GM18951 (cell line): Measurements from ENCODE around the gene LAIR2.
A peak's percentile ranks its signal among the peaks of the same experiment; 100 is the strongest.
"Not testable (repeated sequence)": the region's sequence is repeated elsewhere in the genome, so short reads cannot be mapped to it uniquely, and the experiment has no call there.

Experiments used
- POLR2A ChIP-seq: IDR thresholded peaks from 4 replicates; pipeline ENCODE4 v1.6.1; 2011; ENCODE audit warnings: mild to moderate bottlenecking; ENCODE audit not compliant: insufficient read length, insufficient read depth; ENCODE audit errors: extremely low read depth
- in situ Hi-C: fragments of 300-500 bp; cut with MboI; formaldehyde crosslinking; loops from one replicate; pipeline ENCODE4 v1.12.0; 2022; ENCODE audit warnings: low sequenced_read_pairs, mixed read lengths, inconsistent platforms; ENCODE audit not compliant: unreplicated experiment

Gene LAIR2

DNA sequence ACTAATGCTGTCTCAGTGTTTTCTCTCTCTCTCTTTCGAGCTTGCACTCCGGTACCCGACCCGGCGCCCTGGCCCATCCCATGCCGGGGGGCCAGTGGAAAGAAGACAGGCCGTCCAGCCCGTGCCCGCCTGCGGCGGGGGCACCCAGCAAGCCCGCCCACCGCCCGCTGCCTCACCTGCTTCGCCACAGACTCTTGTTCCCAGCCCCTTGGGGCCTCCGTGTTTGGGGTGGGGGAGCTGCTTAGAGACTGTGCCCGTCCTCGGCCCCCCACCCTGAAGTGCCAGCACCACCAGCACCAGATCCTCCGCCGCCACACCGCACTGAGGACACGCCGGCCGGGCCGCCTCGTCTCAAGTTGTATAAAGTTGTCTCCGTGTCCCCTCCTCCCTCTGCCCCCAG lies 41.4 kb upstream of the LAIR2 start:
- in situ Hi-C loops = no loop called here
- TF ChIP-seq POLR2A = no peak

DNA sequence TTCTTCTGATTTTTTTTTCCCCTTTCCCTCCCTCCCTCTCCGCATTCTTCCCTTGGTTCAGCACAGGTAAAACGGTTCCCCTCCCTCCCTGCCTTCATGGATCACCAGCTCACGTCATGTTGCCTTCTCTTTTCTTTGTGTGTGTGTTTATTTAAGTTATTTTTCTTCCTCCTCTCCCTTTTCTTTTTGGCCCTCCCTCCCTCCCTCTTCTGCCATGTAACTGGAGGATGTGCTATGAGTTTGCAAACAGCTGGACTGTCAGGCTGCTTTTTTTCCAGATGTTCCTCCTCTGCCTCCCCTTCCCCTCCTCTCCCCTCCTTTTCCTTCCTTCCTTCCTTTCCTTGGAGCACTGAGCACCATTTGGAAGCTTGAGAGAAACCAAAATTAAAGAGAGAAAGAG lies 41.0 kb upstream of the LAIR2 start:
- no peak for TF ChIP-seq POLR2A
- in situ Hi-C loops = no loop called here

- TF ChIP-seq POLR2A = no peak
- in situ Hi-C loops = no loop called here
These were observed 40.5 kb upstream of the LAIR2 start for GRCh38 chr19:54462047-54462654.

DNA sequence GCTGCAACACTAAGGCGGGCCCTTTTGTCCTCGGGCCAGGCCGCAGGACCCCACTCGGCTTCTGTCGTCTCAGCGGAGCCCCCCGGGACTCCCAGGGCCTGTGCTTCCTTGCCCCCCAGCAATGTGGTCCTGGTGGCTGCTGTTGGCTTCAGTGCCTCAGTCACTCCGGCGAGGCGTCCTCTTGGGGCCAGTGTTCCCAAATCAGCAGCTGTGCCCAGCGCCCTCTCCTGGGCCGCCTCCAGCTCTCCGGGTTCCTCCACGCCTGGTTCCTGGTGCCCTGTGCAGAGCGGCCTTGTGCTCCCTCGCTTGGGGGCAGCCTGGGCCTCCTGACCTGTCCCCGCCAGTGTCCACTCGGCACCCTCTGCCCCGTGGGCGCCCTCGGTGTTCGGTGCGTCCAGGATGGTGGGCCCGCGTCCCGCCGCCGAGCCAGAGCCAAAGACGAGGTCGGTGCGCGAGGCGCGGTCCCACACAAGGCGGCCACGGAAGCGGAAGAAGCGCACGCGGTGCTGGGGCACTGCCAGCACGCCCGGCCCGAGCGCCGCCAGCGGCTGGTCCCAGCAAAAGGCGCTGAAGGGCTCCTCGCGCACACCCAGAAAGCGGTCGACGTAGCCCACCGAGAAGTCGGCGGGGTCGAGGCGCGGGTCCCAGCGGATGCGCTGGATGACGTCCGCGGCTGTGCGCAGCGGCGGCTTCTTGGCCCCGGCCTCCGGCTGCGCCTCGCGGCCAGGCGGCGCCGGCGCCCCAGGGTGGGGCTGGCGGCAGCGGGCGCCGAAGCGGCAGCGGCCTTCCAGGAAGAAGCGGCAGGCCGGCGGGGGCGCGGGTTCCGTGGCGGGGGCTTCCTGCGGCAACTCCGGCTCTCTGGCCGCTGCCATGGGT lies 39.7 kb upstream of the LAIR2 start:
- in situ Hi-C loops = no loop called here
- no peak for TF ChIP-seq POLR2A

- TF ChIP-seq POLR2A = peak; percentile 80
- in situ Hi-C loops = no loop called here
These were observed 39.0 kb upstream of the LAIR2 start, which contains the start of gene LENG9 for GRCh38 chr19:54463531-54464043. LENG9 (minus strand) TSS chr19:54463778; CDS start chr19:54463526, 252 bp downstream.

DNA sequence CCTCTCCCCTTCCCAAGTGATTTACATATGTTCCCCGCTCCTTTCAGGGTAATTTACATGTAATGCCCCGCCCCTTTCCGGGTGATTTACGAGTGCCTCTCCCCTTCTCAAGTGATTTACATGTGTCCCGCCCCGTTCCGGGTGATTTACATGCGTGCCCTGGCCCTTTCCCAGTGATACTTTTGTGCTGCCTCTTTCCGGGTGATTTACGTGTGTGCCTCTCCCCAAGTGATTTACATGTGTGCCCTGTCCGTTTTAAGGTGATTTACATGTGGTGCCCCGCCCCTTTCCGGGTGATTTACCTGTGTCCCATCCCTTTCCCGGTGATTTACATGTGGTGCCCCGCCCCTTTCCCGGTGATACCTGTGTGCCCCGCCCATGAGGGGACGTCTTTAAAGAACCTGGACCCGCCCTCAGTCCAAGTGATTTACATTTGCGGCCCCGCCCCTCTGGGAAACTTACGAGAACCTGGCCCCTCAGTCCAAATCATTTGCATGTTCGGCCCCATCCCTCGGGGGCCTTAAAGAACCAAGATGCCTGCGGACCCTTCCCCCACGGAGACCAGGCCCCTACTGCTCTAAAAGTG lies 38.5 kb upstream of the LAIR2 start:
- in situ Hi-C loops = no loop called here
- TF ChIP-seq POLR2A = no peak

- TF ChIP-seq POLR2A = peak; percentile 74
- in situ Hi-C loops = no loop called here
These were observed 37.8 kb upstream of the LAIR2 start for GRCh38 chr19:54464630-54465425.

DNA sequence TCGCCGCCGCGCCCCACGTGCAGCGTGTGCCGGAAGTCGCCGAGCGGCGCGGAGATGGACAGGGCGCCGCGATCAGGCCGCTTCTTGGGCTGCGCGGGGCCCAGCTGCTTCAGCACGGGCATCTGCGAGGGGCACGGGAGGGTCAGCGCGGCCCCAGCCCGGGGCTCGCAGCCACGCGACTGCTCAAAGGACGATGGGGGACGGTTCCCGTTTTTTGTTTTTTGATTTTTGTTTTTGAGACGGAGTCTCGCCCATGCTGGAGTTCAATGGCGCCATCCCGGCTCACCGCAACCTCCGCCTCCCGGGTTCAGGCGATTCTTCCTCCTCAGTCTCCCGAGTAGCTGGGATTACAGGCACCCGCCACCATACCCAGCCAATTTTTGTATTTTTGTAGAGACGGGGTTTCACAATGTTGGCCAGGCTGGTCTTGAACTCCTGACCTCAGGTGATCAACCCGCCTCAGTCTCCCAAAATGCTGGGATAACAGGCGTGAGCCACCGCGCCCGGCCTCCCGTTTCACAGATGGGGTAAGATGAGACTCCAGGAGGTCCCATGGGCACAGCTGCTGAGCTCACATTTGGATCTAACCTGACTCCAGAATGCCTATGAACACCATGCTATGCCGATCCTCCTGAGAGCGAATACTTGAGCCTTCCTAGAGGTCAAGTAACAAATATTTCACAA lies 37.1 kb upstream of the LAIR2 start:
- in situ Hi-C loops = no loop called here

DNA sequence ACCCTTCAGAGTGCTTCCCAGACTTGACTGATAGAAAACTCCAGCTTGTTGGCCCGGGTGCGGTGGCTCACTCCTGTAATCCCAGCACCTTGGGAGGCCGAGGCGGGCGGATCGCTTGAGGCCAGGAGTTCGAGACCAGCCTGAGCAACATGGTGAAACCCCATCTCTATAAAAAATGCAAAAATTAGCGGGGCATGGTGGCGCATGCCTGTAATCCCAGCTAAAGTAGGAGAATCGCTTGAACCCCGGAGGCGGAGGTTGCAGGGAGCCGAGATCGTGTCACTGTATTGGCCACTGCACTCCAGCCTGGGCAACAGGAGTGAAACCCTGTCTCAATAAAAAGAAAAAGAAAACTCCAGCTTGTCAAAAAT lies 36.5 kb upstream of the LAIR2 start:
- in situ Hi-C loops = not testable (repeated sequence)

More for the DNA sequence above, 37.1 kb upstream of the LAIR2 start:
- no peak for TF ChIP-seq POLR2A

DNA sequence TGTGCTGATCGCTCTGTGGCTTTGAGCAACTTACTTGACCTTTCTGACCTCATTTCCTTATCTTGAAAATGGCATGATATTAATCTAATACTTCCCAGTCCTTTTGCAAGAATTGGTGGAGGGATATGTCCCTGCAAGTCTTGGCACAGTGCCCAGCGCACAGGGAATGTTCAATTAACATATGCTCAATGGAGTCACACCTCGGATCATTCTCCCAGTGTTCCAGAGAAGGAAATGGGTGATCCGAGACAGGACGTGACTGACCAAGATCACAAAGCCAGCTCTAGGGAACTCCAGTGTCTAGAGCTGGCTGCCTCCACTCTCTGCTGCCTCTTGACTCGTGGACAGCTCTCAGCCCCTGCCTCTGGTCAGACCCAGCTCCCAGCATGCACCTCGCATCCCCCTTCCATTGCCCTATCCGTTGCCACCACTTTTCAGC lies 33.1 kb upstream of the LAIR2 start:
- no peak for TF ChIP-seq POLR2A
- in situ Hi-C loops = no loop called here

DNA sequence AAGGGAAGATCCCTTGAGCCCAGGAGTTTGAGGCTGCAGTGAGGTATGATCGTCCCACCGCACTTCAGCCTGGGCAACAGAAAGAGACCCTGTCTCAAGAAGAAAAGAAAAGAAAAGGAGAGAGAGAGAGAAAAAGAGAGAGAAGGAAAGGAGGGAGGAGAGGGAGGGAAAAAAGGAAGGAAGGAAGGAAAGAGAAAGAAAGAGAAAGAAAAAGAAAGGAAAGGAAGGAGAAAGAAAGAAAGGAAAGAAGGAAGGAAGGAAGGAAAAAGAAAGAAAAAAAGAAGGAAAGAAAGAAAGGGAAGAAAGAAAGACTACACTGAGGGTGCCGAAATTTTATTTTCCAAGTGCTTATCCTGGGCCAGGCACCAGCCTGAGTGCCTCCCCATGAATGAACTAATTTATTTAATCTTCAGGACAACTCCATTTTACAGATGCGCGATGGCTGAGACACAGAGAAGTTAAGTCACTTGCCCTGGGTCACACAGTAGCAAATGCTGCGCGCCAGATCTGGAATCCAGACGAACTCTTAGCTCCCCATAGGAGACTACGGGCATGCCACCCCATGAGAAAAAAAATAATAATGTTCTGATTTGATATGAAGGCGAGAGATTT lies 32.2 kb upstream of the LAIR2 start:
- no peak for TF ChIP-seq POLR2A
- in situ Hi-C loops = no loop called here
